OCI-LY7 (cell line): Measurements from ENCODE around the gene PRODH2.

ENCODE experiments used
- CTCF ChIP-seq: fragments of 200-600 bp; sonication (generic); conservative IDR thresholded peaks from 2 replicates; pipeline ENCODE4 v1.5.1; 2014; ENCODE audit warnings: mild to moderate bottlenecking, antibody characterized with exemption, low read length, moderate library complexity, mixed read lengths
- EZH2phosphoT487 ChIP-seq: fragments of 200-600 bp; sonication (generic); IDR thresholded peaks from 2 replicates; pipeline ENCODE4 v1.6.1; 2018; ENCODE audit warnings: low read depth, borderline replicate concordance, mild to moderate bottlenecking, mixed run types, antibody characterized with exemption, low read length, moderate library complexity, mixed read lengths

- TF ChIP-seq EZH2phosphoT487 (no peak), CTCF (no peak)
Measured at GRCh38 chr19:35791814-35792279, 20.8 kb downstream of the PRODH2 start.
